Ovary (tissue), 9 donors: ENCODE data around the gene CLEC2A. TPM values are rescaled to one million over a fixed set of nuclear protein-coding genes. Genes with fewer than 3 reads are reported as not detected.

Source experiments
- DNase-seq, 5 donors: peaks; one replicate each; pipeline ENCODE4 v3.0.0-alpha.2; 2019 to 2020
- H3K27ac ChIP-seq, 2 donors: fragments of 200-600 bp; one replicate each; pipeline versions ENCODE4 v1.5.1 to v1.8.0; 2019 to 2022
- H3K27me3 ChIP-seq: fragments of 200-600 bp; one replicate; pipeline ENCODE4 v1.8.0; 2022
- H3K36me3 ChIP-seq: fragments of 200-600 bp; sonication (generic); one replicate; pipeline ENCODE4 v1.5.1; 2019
- H3K4me1 ChIP-seq: one replicate; pipeline ENCODE4 v1.8.1; 2013; ENCODE audit warnings: mild to moderate bottlenecking, moderate library complexity; ENCODE audit not compliant: insufficient read depth
- H3K4me3 ChIP-seq: fragments of 200-600 bp; sonication (generic); one replicate; pipeline ENCODE4 v1.5.1; 2017
- H3K9me3 ChIP-seq, 2 donors: fragments of 200-600 bp in 1 of 2; sonication (generic) in 1 of 2; one replicate each; pipeline versions ENCODE4 v1.5.1 to v1.8.1; 2013 to 2019; ENCODE audit warnings: mild to moderate bottlenecking in 1 of 2, moderate library complexity in 1 of 2
- CTCF ChIP-seq, 3 donors: fragments of 450-650 bp in 2 of 3; fragments of 200-600 bp in 1 of 3; IDR thresholded peaks; one replicate each; pipeline versions ENCODE4 v1.5.1 to v1.8.0; 2016 to 2022; ENCODE audit warnings: antibody characterized with exemption in 3 of 3, mild to moderate bottlenecking in 1 of 3
- EP300 ChIP-seq: sonication (generic); formaldehyde crosslinking; IDR thresholded peaks from one replicate; pipeline ENCODE4 v1.6.1; 2017; ENCODE audit warnings: antibody characterized with exemption
- POLR2A ChIP-seq: fragments of 450-650 bp; IDR thresholded peaks from one replicate; pipeline ENCODE4 v1.6.1; 2017; ENCODE audit warnings: antibody characterized with exemption, mild to moderate bottlenecking, moderate library complexity
- WGBS, 3 donors: extraction: QIAGEN DNeasy Blood & Tissue Kit in 1 of 3; methylation state at CpG; one replicate each; pipeline versions ENCODE4 v1.1.5 to v1.1.7; 2013 to 2017; 5-methylcytosine and 5-hydroxymethylcytosine counted together
- intact Hi-C, 4 donors: fragments of 100-400 bp; cut with DNase I; formaldehyde crosslinking; loops; one replicate each; pipeline versions ENCODE4 v1.11.0 to v1.15.1; 2022 to 2023
- polyA plus RNA-seq, 2 donors: library from polyadenylated mRNA; stranded (reverse); fragments of 200-250 nt in 1 of 2; fragments of 350-450 nt in 1 of 2; fragmentation: Illumina TruSeq in 1 of 2; extraction: RNeasy Lipid Tissue Mini Kit (QIAGEN cat#74804) in 1 of 2; gene quantifications; one replicate each; pipeline ENCODE4 v1.2.3, GENCODE V29; 2013 to 2014
- total RNA-seq, 7 donors: library from RNA; depleted of rRNA in 2 of 7; stranded (reverse); fragments of >200 nt in 2 of 7; fragmentation: NEBNext Ultra II Directional in 3 of 7; extraction: Animal tissue kit (Norgen Biotek cat#: 25700) in 3 of 7; gene quantifications; one replicate each; pipeline versions ENCODE4 v1.1.0 to v1.2.4, GENCODE V29; 2016 to 2023
- donor health status: DM: no; HTN: no; CAD: no; lungs with moderate emphysema.
- donor health status: DM: no; HTN: no; CAD: no.
- donor health status: Bipolar disorder and iron deficiency.
- donor health status: DM: yes; HTN: yes; CAD: no.
- donor health status: DM: no; HTN: no; CAD: no.
- donor health status: DM: yes; HTN: yes; CAD: no.

Gene CLEC2A
- total and polyA plus RNA-seq, 9 donors = not detected

GRCh38 chr12:9933958-9934357, 1.8 kb upstream of the CLEC2A start:
- 63 to 97% (median 79%) methylated on average over 2 of the region's 2 CpGs for WGBS, 3 donors
- no peaks in the 10 kb centered on the region for H3K36me3 ChIP-seq

GRCh38 chr12:9931245-9931644, 925 bp downstream of the CLEC2A start:
- TF ChIP-seq EP300 (no peak), POLR2A (no peak), CTCF (IDR thresholded peaks at IDR 0.05) (no peak)
- intact Hi-C loops = loop anchor here in 1 of 4 donors (5.0 kb wide), 1 partner anchor 179 kb away; no protein-coding TSS in a partner anchor
- WGBS, 3 donors = 58 to 71% (median 64%) methylated on average over 3 of the region's 3 CpGs

More at GRCh38 chr12:9933958-9934357, 1.8 kb upstream of the CLEC2A start:
- Histone ChIP-seq H3K27me3 (no peaks in the 10 kb centered on the region), H3K9me3 (no peaks in the 10 kb centered on the region), H3K4me1 (no peaks in the 10 kb centered on the region), H3K27ac (no peak overlapping the region), H3K4me3 (no peak overlapping the region)
- intact Hi-C loops = loop anchor here in 1 of 4 donors (5.0 kb wide), 1 partner anchor 182 kb away; no protein-coding TSS in a partner anchor
- TF ChIP-seq CTCF (IDR thresholded peaks at IDR 0.05) (no peak), EP300 (no peak), POLR2A (no peak)
- DNase-seq = no peak

GRCh38 chr12:9928607-9929006, 3.6 kb downstream of the CLEC2A start:
- no peaks in the 10 kb centered on the region for H3K4me1 ChIP-seq
- no peaks in the 10 kb centered on the region for H3K9me3 ChIP-seq
- H3K27me3 ChIP-seq = no peaks in the 10 kb centered on the region
- H3K36me3 ChIP-seq = no peaks in the 10 kb centered on the region
- H3K4me3 ChIP-seq = no peak overlapping the region
- TF ChIP-seq CTCF (IDR thresholded peaks at IDR 0.05) = no peak
- TF ChIP-seq POLR2A = no peak
- no peak for TF ChIP-seq EP300
- DNase-seq = no peak
- no peak overlapping the region for H3K27ac ChIP-seq
- intact Hi-C loops = loop anchor here in 1 of 4 donors (5.0 to 10.0 kb wide), 2 partner anchors 114 to 181 kb away; no protein-coding TSS in a partner anchor
- 88 to 93% (median 91%) methylated on average over 3 of the region's 3 CpGs for WGBS, 3 donors

More at GRCh38 chr12:9931245-9931644, 925 bp downstream of the CLEC2A start:
- H3K36me3 ChIP-seq = no peaks in the 10 kb centered on the region
- no peak overlapping the region for H3K27ac ChIP-seq
- no peak overlapping the region for H3K4me3 ChIP-seq
- no peaks in the 10 kb centered on the region for H3K4me1 ChIP-seq
- DNase-seq = no peak
- no peaks in the 10 kb centered on the region for H3K27me3 ChIP-seq
- no peaks in the 10 kb centered on the region for H3K9me3 ChIP-seq

- Histone ChIP-seq H3K9me3 (no peaks in the 10 kb centered on the region), H3K4me1 (no peaks in the 10 kb centered on the region), H3K27me3 (no peaks in the 10 kb centered on the region), H3K4me3 (no peak overlapping the region), H3K27ac (no peak overlapping the region), H3K36me3 (no peaks in the 10 kb centered on the region)
- TF ChIP-seq POLR2A = no peak
- TF ChIP-seq EP300 = no peak
- TF ChIP-seq CTCF (IDR thresholded peaks at IDR 0.05) = no peak
- DNase-seq = no peak
- intact Hi-C loops = loop anchor here in 1 of 4 donors (5.0 to 10.0 kb wide), 2 partner anchors 112 to 180 kb away; no protein-coding TSS in a partner anchor
- 80 to 83% (median 82%) methylated on average over 3 of the region's 3 CpGs for WGBS, 3 donors
These were observed 5.3 kb downstream of the CLEC2A start for GRCh38 chr12:9926876-9927275.
